ENCODE measurements around the gene LOC128125822.

LOC128125822 gene

DNA sequence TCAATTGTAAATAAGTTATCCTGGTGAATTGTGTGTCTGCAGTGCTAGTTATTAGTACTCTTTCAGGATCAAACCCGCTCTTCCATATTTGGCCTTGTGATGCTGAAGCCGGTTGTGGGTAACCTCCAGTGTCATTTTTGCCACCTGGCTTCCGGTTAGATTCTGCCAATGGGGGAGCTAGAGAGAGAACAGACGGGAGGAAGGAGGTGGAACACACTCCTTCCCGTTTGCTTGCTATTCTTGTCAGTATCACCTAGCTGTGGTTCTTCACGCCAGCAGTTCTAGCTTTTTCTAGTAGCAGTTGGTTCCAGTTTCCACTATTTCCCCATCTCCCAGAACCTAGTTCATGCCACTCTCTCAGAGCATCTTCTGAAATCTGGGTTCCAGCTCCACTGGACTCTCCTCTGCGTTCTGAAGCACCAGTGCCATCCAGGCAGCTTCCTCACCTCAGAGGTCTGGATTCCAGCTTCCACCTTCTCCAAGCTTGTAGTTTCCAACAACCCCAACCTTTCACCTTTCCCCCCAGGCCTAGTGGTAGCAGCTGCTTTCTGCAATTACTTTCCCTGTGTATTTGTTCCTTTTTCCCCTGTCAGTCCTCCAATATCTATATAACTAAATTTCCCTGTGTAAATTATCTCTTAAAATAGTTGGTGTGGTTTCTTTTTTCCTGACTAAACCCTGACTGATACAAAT, 46.9 kb upstream of the LOC128125822 start:
- no peak overlapping the region for H3K4me3 ChIP-seq (ENCODE audit: low read depth in 2 of 2, low read length in 2 of 2)
- DNase-seq (ENCODE audit: low read depth, low spot score) (no peak), ATAC-seq (no peak)
- H3K27ac ChIP-seq (ENCODE audit: low read length) = no peak overlapping the region
- intact Hi-C loops (cut with micrococcal nuclease; ENCODE audit: unreplicated experiment) (no loop called here), in situ Hi-C loops (cut with HindIII; ENCODE audit: low pct_unique_long_range_greater_than_20kb, low sequenced_read_pairs) (loop anchor here (5.0 kb wide), 1 partner anchor 47 kb away; the partner anchor contains the start of genes LOC128125822 and PTP4A1)
- BruUV-seq (replicated peaks) = no TSS peak
- POLR2A ChIA-PET = interaction anchor here (0.5 kb wide), 1 partner anchor 15 kb away, joined by 11 read pairs; no protein-coding TSS in a partner anchor
- H3K27me3 ChIP-seq (ENCODE audit: control insufficient read depth, insufficient read depth, low read length) = no peaks in the 10 kb centered on the region
- TF ChIP-seq POLR2AphosphoS5 (IDR thresholded peaks at IDR 0.05; ENCODE audit: low read depth, low read length) (no peak), CTCF (IDR thresholded peaks at IDR 0.05) (peak; percentile 17; the same call in 1 of the 2 replicates), TCF7L2 (IDR thresholded peaks at IDR 0.05; ENCODE audit: low read depth, low read length) (no peak)
- H3K9me3 ChIP-seq (ENCODE audit: control insufficient read depth, insufficient read depth, low read depth, low read length) = no peaks in the 10 kb centered on the region
- CTCF ChIA-PET = no interaction called here
- no peaks in the 10 kb centered on the region for H3K36me3 ChIP-seq (ENCODE audit: control insufficient read depth, insufficient read depth, low read length)
- no peaks in the 10 kb centered on the region for H3K4me1 ChIP-seq (ENCODE audit: control insufficient read depth, insufficient read depth, low read length)

DNA sequence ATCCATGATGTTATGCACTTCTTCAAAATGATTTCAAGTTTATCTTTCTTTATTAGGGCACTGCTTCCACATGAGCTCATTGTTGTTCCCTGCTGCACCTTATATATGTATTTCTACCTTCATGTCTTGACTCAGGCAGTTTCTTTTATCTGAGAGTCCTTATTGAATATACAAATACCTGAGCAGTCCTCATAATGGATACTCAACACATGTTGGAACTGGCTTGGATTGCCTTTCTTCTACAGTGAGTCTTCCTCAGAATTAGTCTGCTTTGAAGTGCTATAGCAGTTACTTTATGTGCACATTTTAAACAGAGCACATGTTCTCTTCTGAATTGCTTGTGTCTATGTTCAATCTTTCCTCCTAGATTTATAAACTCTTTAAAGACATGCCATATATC, 45.3 kb upstream of the LOC128125822 start:
- BruUV-seq (replicated peaks) = no TSS peak
- in situ Hi-C loops (cut with HindIII; ENCODE audit: low pct_unique_long_range_greater_than_20kb, low sequenced_read_pairs) = loop anchor here (5.0 kb wide), 1 partner anchor 45 kb away; the partner anchor contains the start of genes LOC128125822 and PTP4A1
- POLR2A ChIA-PET = no interaction called here
- H3K36me3 ChIP-seq (ENCODE audit: control insufficient read depth, insufficient read depth, low read length) = no peaks in the 10 kb centered on the region
- intact Hi-C loops (cut with micrococcal nuclease; ENCODE audit: unreplicated experiment) = no loop called here
- DNase-seq (ENCODE audit: low read depth, low spot score) (no peak), ATAC-seq (no peak)
- H3K9me3 ChIP-seq (ENCODE audit: control insufficient read depth, insufficient read depth, low read depth, low read length) = no peaks in the 10 kb centered on the region
- CTCF ChIA-PET = interaction anchor here (0.7 kb wide), 1 partner anchor 17 kb away, joined by 6 read pairs; no protein-coding TSS in a partner anchor
- H3K4me3 ChIP-seq (ENCODE audit: low read depth in 2 of 2, low read length in 2 of 2) = no peak overlapping the region
- TF ChIP-seq REST (IDR thresholded peaks at IDR 0.05; ENCODE audit: insufficient read depth in 1 of 2, low read depth in 2 of 2, low read length in 1 of 2) (no peak), POLR2AphosphoS5 (IDR thresholded peaks at IDR 0.05; ENCODE audit: low read depth, low read length) (no peak), CTCF (IDR thresholded peaks at IDR 0.05) (no peak), SIN3A (IDR thresholded peaks at IDR 0.05; ENCODE audit: borderline replicate concordance, insufficient read depth, low read depth, low read length) (no peak), TCF7L2 (IDR thresholded peaks at IDR 0.05; ENCODE audit: low read depth, low read length) (no peak)
- H3K27me3 ChIP-seq (ENCODE audit: control insufficient read depth, insufficient read depth, low read length) = no peaks in the 10 kb centered on the region
- no peak overlapping the region for H3K27ac ChIP-seq (ENCODE audit: low read length)
- H3K4me1 ChIP-seq (ENCODE audit: control insufficient read depth, insufficient read depth, low read length) = no peaks in the 10 kb centered on the region
